Ectodermal cell (in vitro differentiated cells): ENCODE results near the gene PPAT.
A peak's percentile ranks its signal among the peaks of the same experiment; 100 is the strongest.

Source experiments
- H3K27ac ChIP-seq: 2 replicates; pipeline ENCODE4 v1.7.0; 2013; ENCODE audit warnings: mild to moderate bottlenecking, low read depth, low read length; ENCODE audit not compliant: insufficient read depth, poor library complexity, severe bottlenecking
- H3K27me3 ChIP-seq: 2 replicates; pipeline ENCODE4 v1.7.0; 2013; ENCODE audit warnings: mild to moderate bottlenecking, low read length; ENCODE audit not compliant: insufficient read depth, control insufficient read depth, poor library complexity, severe bottlenecking
- H3K36me3 ChIP-seq: one replicate; pipeline ENCODE4 v1.7.0; 2013; ENCODE audit warnings: low read length; ENCODE audit not compliant: control insufficient read depth, insufficient read depth
- H3K4me1 ChIP-seq: one replicate; pipeline ENCODE4 v1.7.0; 2013; ENCODE audit warnings: low read length; ENCODE audit not compliant: control insufficient read depth, insufficient read depth
- H3K4me3 ChIP-seq: 2 replicates; pipeline ENCODE4 v1.7.0; 2013; ENCODE audit warnings: low read depth, low read length, control low read depth; ENCODE audit not compliant: insufficient read depth
- H3K9me3 ChIP-seq: 2 replicates; pipeline ENCODE4 v1.7.0; 2013; ENCODE audit warnings: mild to moderate bottlenecking, low read length, moderate library complexity; ENCODE audit not compliant: control insufficient read depth
- WGBS, 2 experiments: methylation state at CpG; one replicate each; pipeline ENCODE4 v1.1.7; 2013; ENCODE audit warnings: missing lambda C conversion rate in 2 of 2; 5-methylcytosine and 5-hydroxymethylcytosine counted together

PPAT gene

GRCh38 chr4:56416349-56416748 is 19.1 kb downstream of the PPAT start:
- Histone ChIP-seq H3K27me3 (no peaks in the 10 kb centered on the region), H3K9me3 (no peaks in the 10 kb centered on the region), H3K27ac (no peak overlapping the region), H3K4me1 (peaks cover 6% of the 10 kb centered on the region), H3K36me3 (peaks cover 3% of the 10 kb centered on the region), H3K4me3 (no peak overlapping the region)
- 87 to 90% methylated on average over 2 of the region's 3 CpGs for WGBS, 2 experiments

- H3K36me3 ChIP-seq, result no peaks in the 10 kb centered on the region
- no peaks in the 10 kb centered on the region for H3K9me3 ChIP-seq
- H3K4me3 ChIP-seq, result no peak overlapping the region
- 96 to 98% methylated on average over 4 of the region's 4 CpGs for WGBS, 2 experiments
- no peaks in the 10 kb centered on the region for H3K27me3 ChIP-seq
- peaks cover 9% of the 10 kb centered on the region for H3K4me1 ChIP-seq
- no peak overlapping the region for H3K27ac ChIP-seq
Measured at GRCh38 chr4:56414135-56414670, 21.2 kb downstream of the PPAT start.

- peaks cover 12% of the 10 kb centered on the region for H3K36me3 ChIP-seq
- peaks cover 9% of the 10 kb centered on the region for H3K4me1 ChIP-seq
- H3K27me3 ChIP-seq, result no peaks in the 10 kb centered on the region
- 0 to 44% methylated on average over 1 to 4 of the region's 4 CpGs for WGBS, 2 experiments
- no peak overlapping the region for H3K4me3 ChIP-seq
- H3K9me3 ChIP-seq, result no peaks in the 10 kb centered on the region
- H3K27ac ChIP-seq, result peak overlapping the region; percentile 96
Measured at GRCh38 chr4:56410247-56411062, 25.0 kb downstream of the PPAT start.

GRCh38 chr4:56409511-56410090 is 25.8 kb downstream of the PPAT start:
- peak overlapping the region; percentile 96 for H3K27ac ChIP-seq
- no peak overlapping the region for H3K4me3 ChIP-seq
- no peaks in the 10 kb centered on the region for H3K9me3 ChIP-seq
- no peaks in the 10 kb centered on the region for H3K27me3 ChIP-seq
- peaks cover 19% of the 10 kb centered on the region for H3K36me3 ChIP-seq
- H3K4me1 ChIP-seq, result peaks cover 9% of the 10 kb centered on the region
- WGBS, 2 experiments, result no CpG with 5 or more reads among the region's 1 CpG

- H3K4me1 ChIP-seq, result peaks cover 9% of the 10 kb centered on the region
- no peak overlapping the region for H3K27ac ChIP-seq
- no peaks in the 10 kb centered on the region for H3K9me3 ChIP-seq
- no peak overlapping the region for H3K4me3 ChIP-seq
- no peaks in the 10 kb centered on the region for H3K27me3 ChIP-seq
- 96 to 100% methylated on average over 2 of the region's 2 CpGs for WGBS, 2 experiments
- H3K36me3 ChIP-seq, result peaks cover 19% of the 10 kb centered on the region
Measured at GRCh38 chr4:56408978-56409377, 26.4 kb downstream of the PPAT start.

GRCh38 chr4:56406151-56406550 is 29.3 kb downstream of the PPAT start:
- H3K9me3 ChIP-seq, result no peaks in the 10 kb centered on the region
- H3K36me3 ChIP-seq, result peaks cover 28% of the 10 kb centered on the region
- H3K27ac ChIP-seq, result no peak overlapping the region
- 95% methylated on average over 4 of the region's 4 CpGs for WGBS, 2 experiments
- no peaks in the 10 kb centered on the region for H3K27me3 ChIP-seq
- H3K4me3 ChIP-seq, result no peak overlapping the region
- peaks cover 2% of the 10 kb centered on the region for H3K4me1 ChIP-seq

GRCh38 chr4:56405016-56405415 is 30.4 kb downstream of the PPAT start:
- 94% methylated on average over 1 of the region's 1 CpG for WGBS, 2 experiments
- no peak overlapping the region for H3K27ac ChIP-seq
- no peak overlapping the region for H3K4me3 ChIP-seq
- no peaks in the 10 kb centered on the region for H3K4me1 ChIP-seq
- H3K36me3 ChIP-seq, result peaks cover 38% of the 10 kb centered on the region
- H3K9me3 ChIP-seq, result no peaks in the 10 kb centered on the region
- no peaks in the 10 kb centered on the region for H3K27me3 ChIP-seq

- Histone ChIP-seq H3K4me1 (no peaks in the 10 kb centered on the region), H3K9me3 (no peaks in the 10 kb centered on the region), H3K36me3 (peaks cover 39% of the 10 kb centered on the region), H3K4me3 (no peak overlapping the region), H3K27ac (no peak overlapping the region), H3K27me3 (no peaks in the 10 kb centered on the region)
- WGBS, 2 experiments, result 88 to 90% methylated on average over 5 to 6 of the region's 6 CpGs
Measured at GRCh38 chr4:56400560-56400959, 34.9 kb downstream of the PPAT start.

- Histone ChIP-seq H3K27me3 (no peaks in the 10 kb centered on the region), H3K9me3 (no peaks in the 10 kb centered on the region), H3K4me1 (peaks cover 12% of the 10 kb centered on the region), H3K4me3 (no peak overlapping the region), H3K36me3 (peaks cover 3% of the 10 kb centered on the region), H3K27ac (no peak overlapping the region)
- WGBS, 2 experiments, result 97 to 99% methylated on average over 7 to 8 of the region's 8 CpGs
Measured at GRCh38 chr4:56391270-56391669, 44.1 kb downstream of the PPAT start.

- H3K27me3 ChIP-seq, result no peaks in the 10 kb centered on the region
- H3K9me3 ChIP-seq, result no peaks in the 10 kb centered on the region
- no peak overlapping the region for H3K4me3 ChIP-seq
- WGBS, 2 experiments, result 80 to 82% methylated on average over 1 of the region's 1 CpG
- no peaks in the 10 kb centered on the region for H3K36me3 ChIP-seq
- peaks cover 12% of the 10 kb centered on the region for H3K4me1 ChIP-seq
- no peak overlapping the region for H3K27ac ChIP-seq
Measured at GRCh38 chr4:56389558-56389957, 45.9 kb downstream of the PPAT start.
